GM12873 (cell line): Measurements from ENCODE around the gene ZNF331.

Experiments
- TF ChIP-seq, protein P1 (sequence below): IDR thresholded peaks from 2 replicates; pipeline ENCODE4 v1.5.1; 2012; ENCODE audit warnings: low read depth, mild to moderate bottlenecking, moderate library complexity, low read length, control low read depth; ENCODE audit not compliant: insufficient read depth; ENCODE audit errors: missing control alignments

Gene ZNF331

DNA sequence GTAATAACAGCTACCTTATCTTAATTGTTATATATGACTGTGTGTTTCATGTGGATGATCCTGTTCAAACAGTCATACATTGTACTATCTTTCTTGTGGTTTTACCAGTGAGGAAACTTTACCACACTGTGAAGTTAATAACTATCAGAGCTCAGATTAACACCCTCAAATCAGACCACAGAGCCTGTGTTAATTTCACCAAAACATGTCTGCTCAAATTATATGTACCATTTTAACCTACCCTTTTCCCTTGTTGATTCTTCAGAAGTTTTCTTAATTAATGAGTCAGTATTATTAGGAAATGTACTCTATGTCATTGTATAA, 1.8 kb upstream of the ZNF331 start:
- TF ChIP-seq, protein P1, sequence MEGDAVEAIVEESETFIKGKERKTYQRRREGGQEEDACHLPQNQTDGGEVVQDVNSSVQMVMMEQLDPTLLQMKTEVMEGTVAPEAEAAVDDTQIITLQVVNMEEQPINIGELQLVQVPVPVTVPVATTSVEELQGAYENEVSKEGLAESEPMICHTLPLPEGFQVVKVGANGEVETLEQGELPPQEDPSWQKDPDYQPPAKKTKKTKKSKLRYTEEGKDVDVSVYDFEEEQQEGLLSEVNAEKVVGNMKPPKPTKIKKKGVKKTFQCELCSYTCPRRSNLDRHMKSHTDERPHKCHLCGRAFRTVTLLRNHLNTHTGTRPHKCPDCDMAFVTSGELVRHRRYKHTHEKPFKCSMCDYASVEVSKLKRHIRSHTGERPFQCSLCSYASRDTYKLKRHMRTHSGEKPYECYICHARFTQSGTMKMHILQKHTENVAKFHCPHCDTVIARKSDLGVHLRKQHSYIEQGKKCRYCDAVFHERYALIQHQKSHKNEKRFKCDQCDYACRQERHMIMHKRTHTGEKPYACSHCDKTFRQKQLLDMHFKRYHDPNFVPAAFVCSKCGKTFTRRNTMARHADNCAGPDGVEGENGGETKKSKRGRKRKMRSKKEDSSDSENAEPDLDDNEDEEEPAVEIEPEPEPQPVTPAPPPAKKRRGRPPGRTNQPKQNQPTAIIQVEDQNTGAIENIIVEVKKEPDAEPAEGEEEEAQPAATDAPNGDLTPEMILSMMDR, result no peak

DNA sequence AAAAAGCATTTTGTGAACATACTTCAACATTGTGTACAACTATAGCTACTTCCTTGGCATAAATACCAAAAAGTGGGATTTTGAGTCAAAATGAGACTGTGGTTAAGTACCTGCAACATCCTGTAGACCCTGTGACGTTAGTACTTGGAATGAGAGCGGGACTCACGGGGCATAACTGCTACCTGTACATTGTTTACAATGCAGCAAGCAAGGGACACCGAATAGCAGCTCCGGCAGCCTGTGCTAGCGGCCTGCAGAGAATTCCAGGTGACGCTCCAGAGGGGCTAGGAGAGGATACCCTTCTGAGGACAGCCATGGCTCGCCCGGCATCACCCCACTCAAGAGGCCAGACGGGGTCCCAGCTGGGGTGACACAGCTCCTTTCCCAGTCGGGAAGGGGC, 824 bp upstream of the ZNF331 start:
- TF ChIP-seq, protein P1, result no peak

DNA sequence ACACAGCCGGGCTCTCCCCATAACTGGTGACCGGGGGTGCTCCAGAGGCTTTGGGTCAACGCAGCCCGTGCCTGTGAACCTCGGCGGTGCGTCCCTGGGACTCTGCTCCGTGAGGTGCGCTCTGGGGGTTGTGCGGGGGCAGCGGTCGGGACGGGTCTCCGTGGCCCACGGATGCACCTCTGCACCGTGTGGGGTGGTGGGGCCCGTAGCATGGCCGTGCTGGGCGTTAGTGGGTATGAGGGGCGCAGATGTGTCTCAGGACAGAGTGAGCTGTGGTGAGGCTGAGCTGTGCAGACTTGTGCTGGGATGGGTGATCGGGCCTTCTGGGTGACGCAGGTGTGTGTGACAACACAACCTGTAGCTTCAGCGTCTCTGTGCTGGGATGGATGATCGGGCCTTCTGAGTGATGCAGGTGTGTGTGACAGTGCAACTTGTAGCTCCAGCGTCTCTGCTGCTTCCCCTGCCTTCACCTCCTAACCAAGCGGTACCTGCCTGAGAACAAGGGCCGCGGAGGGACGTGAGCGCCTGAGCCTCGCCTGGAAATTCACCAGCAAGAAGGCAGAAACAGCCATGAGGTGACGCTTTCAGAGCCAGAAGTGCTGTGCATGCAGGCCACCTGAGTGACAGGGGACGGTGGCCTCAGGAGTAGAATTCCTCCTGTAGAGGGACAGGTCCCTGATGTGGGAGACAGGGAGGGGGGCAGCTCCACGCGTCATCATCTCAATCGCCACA, 599 bp downstream of the ZNF331 start:
- TF ChIP-seq, protein P1, result no peak

DNA sequence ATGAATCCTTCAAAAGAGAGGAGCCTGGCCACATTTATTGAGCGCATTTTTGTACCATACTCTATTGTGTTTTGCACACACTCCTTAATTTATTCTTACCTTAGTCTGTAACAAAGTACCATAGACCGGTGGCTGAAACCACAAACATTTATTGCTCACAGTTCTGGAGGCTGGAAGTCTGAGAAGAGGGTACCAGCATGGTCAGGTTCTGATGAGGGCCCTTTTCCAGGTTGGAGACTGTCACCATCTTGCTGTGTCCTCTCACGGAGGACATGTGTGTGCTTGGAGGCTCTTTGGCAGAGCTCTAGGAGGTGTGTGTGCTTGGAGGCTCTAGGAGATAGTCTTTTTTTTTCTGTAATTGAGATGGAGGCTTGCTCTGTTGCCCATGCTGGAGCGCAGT, 2.1 kb downstream of the ZNF331 start:
- TF ChIP-seq, protein P1, result no peak

DNA sequence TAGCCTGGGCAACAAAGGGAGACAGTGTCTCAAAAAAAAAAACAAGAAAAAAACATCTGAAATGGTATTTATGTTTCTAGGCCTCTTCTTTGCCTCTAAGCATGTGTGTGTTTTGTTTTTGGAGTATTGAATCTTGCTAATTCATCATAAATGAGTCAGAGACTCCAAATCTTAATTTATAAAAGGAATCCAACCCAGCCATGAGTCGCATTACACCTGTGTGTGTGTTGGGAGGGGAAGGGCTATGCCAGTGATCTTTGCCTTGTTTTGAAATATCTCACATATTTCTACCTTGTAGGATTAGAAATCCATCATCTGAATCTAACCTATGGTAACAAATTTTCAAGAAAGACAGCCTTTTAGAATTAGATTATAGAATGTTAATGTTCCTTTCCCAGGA, 4.0 kb downstream of the ZNF331 start:
- TF ChIP-seq, protein P1, result no peak

DNA sequence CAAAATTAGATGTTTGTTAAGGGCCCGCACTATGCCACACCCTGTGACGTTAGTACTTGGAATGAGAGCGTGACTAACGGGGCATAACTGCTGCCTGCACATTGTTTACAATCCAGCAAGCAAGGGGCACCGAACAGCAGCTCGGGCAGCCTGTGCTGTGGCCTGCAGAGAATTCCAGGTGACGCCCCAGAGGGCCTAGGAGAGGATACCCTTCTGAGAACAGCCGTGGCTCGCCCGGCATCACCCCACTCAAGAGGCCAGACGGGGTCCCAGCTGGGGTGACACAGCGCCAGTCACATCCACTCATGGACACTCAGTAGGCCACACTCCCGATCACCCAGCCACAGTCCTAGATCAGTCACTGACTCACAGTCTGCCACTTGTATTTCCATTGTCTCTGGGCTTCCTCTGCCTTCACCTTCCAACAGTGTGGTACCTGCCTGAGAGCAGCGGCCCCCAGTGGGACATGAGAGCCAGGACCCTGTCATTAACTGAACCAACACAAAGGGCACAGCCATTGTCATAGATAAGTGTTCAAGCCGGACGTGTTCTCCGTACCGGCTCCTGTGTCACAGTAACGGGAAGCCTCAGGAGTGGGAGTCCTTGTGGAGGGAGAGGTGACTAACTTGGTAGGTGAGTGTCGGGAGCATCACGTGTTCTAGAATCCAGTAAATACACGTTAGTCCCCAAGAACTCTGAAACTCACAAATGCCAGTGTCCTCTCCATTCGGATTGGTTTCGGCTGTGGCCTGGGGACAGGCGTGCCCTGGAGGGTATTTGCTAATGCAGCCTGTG, 7.5 kb downstream of the ZNF331 start:
- TF ChIP-seq, protein P1, result no peak

DNA sequence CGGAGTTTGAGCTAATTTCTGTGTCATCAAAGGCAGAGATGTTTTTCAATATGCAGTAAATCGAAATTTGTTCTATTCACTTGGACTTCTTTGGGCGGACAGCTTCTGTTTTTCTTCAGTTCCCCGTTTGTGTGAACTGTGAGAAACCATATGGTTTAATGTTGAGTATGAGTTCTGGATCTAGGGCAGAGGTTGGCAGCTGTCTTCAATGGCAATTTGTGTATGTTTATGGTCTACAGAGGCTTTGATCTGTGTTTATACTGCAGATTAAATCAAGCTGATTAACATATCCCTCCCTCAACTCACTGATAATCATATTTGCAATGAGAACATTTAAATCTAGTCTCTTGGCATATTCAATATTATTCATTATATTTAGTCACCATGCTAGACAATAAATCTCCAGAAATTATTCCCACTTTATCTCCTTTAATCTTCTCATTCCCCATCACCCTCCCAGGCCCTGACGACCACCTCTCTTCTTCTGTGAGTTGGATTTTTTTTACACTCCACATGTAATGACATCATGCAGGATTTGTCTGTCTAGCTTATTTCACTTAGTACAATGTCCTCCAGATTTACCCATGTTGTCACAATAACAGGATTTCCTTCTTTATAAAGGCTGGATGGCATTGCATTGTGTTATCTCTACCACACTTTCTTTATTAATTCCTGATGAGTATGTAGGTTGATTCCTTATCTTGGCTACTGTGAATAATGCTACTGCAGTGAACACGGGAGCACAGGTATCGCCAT, 9.0 kb downstream of the ZNF331 start:
- TF ChIP-seq, protein P1, result no peak
